Right renal pelvis (tissue), 4 donors: ENCODE data around the gene TMCC3. TPM values are rescaled to one million over a fixed set of nuclear protein-coding genes. Genes with fewer than 3 reads are reported as not detected.
"Not testable (repeated sequence)": the region's sequence is repeated elsewhere in the genome, so short reads cannot be mapped to it uniquely, and the experiment has no call there.

Experiments
- DNase-seq, 4 donors: peaks; one replicate each; pipeline ENCODE4 v3.0.0-alpha.2; 2013; ENCODE audit warnings: low read depth in 4 of 4, low spot score in 3 of 4, missing footprints in 1 of 4
- polyA plus RNA-seq, 4 donors: library from polyadenylated mRNA; unstranded; fragments of 120-200 nt; gene quantifications; one replicate each; pipeline ENCODE4 v1.2.1, GENCODE V29; 2013; ENCODE audit not compliant: insufficient read length in 4 of 4

TMCC3 gene
- 10 to 100 TPM; 43.2 to 49.5 (median 44.5) TPM for polyA plus RNA-seq

DNA sequence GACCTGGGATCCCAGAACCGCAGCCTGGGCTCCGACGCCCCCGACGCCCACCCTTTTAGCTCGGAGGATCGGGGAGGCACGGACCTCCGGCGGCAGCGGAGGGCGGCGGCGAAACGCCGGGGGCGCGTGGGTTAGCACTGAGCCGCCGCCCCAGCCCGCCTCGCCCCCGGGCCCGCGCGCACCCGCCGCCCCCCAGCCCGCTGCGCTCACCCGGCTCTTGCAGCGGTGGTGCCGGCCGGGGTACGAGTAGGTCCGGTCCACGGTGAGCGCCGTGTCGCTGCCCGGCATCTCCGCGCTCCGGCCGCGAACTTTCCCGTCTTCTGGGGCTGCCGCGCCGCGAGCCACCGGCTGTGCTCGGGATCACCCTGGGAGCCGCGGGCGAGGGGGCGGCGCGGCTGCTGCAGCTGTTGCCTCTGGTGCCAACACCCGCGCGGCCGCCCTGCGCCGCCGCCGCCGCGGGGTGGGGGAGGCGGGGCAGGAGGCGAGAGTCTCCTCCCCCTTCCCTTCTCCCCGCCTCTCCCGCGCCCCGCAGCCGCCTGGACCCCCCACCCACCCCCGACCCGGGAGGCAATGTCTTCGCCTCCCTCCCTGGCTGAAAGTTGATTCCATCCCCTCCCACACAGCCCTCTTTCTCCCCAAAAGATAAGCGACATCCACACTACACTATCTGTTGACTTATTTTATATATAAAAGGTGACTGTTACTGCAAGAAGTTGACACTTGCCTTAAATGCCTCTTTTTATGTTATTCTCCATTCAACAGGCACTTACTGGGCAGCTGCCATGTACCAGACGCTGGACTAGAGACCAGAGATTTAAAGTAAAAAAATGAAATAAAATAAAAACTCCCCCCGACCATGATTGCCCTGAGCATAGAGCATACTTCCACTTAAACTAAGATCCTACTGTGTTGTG is at the start of gene TMCC3:
TMCC3 (minus strand) TSS at position 415 of the 914 bp plus-strand sequence; CDS start at position 288, 127 bp downstream.
- no peak for DNase-seq

DNA sequence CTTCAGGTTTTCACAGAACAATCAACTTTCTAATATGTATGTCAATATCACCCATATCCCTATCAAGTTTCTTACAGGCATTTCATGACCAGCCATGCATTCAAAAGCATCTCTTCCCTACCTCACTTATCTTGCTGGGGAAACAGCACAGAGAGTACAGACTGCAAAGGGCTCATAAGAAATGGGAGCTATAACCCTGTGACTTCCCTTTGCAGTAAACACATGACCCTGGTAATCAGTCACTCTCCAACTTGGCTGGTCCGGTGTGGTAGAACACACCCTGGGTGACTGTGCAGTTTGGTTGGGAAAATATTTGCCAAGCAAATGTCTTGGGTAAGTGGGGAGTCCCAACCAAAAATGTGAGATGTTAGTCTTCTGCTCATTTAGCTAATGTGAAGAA is 49.4 kb upstream of the TMCC3 start:
- no peak for DNase-seq

GRCh38 chr12:94698578-94698977 is 48.2 kb upstream of the TMCC3 start:
- DNase-seq = no peak

DNA sequence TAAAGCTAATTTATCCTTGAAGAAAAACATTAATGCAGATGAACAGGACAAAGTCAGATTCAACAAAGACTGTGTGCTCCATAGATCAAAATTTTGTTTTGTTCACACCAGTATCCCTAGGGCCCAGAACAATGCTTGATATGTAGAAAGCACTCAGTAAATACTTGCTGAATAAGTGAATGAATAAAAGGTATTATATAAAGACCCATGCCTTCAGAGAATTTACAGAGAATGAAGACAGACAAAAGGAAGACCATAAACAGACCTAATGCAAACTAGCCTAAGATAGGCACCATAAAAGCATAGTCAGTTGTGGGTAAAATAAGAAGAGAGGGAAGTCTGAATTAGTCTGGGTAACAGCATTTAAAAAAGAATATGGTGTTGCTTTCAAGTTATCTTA is 47.3 kb upstream of the TMCC3 start:
- DNase-seq = no peak

DNA sequence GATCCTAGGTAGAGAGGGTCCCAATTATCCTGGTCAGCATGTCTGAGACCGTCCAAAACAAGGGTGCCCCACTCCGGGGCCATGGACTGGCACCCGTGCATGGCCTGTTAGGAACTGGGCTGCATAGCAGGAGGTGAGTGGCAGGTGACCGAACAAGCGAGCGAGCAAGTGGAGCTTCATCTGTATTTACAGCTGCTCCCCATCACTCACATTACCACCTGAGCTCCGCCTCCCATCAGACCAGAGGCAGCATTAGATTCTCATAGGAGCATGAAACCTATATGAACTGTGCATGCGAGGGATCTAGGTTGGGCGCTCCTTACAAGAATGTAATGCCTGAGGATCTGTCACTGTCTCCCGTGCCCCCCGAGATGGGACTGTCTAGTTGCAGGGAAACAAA is 44.4 kb upstream of the TMCC3 start:
- no peak for DNase-seq

DNA sequence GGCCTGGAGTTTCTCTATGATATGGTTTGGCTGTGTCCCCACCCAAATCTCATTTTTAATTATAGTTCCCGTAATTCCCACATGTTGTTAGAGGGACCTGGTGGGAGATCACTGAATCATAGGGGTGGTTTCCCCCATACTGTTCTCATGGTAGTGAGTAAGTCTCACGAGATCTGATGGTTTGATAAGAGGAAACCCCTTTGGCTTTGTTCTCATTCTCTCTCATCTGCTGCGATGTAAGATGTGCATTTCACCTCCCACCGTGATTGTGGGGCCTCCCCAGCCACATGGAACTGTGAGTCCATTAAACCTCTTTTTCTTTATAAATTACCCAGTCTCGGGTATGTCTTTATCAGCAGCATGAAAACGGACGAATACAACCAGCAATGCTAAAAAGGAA is 42.5 kb upstream of the TMCC3 start:
- not testable (repeated sequence) for DNase-seq

DNA sequence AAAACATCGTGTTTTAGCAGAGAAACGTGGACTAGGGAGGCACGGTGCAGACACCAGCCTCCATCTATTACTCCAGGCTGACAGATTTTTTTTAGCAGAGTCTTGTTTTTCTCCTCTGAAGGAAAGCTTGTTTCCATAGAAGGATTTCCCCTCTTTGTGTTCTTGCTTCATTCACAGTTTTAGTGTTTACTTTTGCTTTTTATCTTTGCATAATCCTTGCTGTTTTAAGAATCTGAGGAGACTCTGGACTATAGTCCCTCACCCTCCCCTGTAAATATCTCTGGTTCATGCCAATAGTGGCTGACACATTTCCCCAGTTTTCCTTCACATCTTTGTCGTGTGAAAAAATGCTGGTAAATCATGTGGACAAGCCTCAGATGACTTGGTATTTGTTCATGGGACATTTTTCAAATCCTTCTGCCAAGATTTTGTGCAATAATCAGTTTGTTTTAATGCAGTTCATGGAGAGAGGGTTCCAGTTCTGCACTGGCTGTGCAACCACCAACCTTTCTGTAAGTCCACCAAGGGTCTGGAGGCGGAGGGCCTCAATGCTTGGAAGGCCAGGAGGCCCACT is 39.9 kb upstream of the TMCC3 start:
- DNase-seq = no peak

- no peak for DNase-seq
These were observed 39.3 kb upstream of the TMCC3 start for GRCh38 chr12:94689646-94690036.

GRCh38 chr12:94689002-94689645 is 38.8 kb upstream of the TMCC3 start:
- no peak for DNase-seq

DNA sequence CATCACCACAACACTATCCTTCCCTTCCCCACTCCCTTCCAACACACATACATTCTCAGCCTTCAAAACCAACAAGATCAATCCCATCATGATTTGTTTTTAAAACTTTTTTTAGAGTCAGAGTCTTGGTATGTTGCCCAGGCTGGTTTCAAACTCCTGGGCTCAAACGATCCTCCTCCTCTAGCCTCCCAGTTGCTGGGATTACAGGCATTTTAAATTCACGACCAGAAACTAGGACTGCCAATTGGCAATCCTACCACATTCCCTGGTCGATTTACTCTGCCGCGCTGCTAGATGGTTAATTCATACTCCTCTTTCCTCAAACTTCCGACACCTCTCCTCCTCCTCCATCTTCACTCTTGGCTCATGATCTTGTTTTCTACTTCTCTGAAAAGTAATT is 37.5 kb upstream of the TMCC3 start:
- DNase-seq = no peak

- DNase-seq = no peak
These were observed 36.7 kb upstream of the TMCC3 start for GRCh38 chr12:94686834-94687628.

DNA sequence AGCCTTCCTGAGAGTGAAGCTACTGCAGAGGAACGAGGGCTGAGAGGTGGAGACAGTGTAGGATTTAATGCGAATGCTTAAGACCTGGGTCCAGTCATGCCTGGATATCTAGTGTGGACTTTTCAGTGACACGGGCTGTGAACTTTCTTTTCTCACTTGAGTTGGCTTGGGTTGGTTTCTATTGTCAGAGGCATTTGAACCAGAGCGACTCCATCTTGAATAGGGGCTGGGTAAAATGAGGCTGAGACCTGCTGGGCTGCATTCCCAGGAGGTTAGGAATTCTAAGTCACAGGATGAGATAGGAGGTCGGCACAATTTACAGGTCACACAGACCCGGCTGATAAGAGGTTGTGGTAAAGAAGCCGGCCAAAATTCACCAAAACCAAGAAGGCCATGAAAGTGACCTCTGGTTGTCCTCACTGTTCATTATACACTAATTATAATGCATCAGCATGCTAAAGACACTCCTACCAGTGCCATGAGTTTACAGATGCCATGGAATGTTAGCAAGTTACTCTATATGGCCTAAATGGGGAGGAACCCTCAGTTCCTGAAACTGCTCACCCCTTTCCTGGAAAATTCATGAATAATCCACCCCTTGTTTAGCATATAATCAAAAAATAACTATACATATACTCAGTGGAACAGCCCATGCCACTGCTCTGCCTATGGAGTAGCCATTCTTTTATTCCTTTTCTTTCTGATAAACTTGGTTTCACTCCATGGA is 34.2 kb upstream of the TMCC3 start:
- no peak for DNase-seq

GRCh38 chr12:94679554-94680195 is 29.3 kb upstream of the TMCC3 start:
- no peak for DNase-seq

- no peak for DNase-seq
These were observed 28.5 kb upstream of the TMCC3 start for GRCh38 chr12:94678849-94679248.

DNA sequence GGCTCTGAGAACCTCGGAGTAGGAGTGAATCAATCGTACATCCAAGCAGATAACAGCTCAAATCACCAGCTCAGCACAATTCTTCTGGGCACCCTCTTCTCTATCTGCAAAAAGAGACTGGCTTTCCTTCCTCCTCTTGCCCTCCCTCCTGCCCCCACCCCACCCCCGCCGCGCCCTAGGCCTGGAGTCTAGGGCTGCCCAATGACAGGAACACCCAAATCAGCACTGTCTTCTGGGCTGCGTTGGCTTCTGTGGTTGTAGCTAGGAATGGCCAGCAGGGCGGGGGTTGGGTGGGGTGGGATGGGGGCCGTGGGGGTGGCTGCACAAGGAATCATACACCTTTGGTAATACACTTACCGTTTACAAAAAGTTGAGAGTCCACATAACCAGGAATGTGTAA is 28.0 kb upstream of the TMCC3 start:
- no peak for DNase-seq

- no peak for DNase-seq
These were observed 27.4 kb upstream of the TMCC3 start for GRCh38 chr12:94677778-94678177.

- DNase-seq = no peak
These were observed 26.6 kb upstream of the TMCC3 start for GRCh38 chr12:94676922-94677321.

GRCh38 chr12:94676031-94676641 is 25.8 kb upstream of the TMCC3 start:
- no peak for DNase-seq

DNA sequence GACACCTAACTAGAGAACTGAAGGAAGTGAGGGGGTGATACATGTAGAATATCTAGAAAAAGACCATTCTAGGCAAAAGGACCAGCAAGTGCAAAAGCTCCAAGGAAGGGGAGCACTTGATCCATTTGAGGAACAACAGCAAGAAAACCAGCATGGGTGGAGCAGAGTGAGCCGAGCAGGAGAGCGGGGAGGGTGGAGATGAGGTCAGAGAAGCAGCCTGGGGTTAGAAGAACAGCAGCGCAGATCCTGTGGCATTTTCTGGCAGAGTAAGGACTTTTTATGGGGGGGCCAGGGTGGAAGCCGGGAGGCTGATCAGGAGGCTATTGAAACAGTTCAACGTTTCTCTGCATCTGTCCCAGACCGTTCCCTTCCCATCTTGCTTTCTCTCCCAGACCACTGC is 24.5 kb upstream of the TMCC3 start:
- no peak for DNase-seq
